Measurements from ENCODE around the gene B4GALNT3. TPM values are rescaled to one million over a fixed set of nuclear protein-coding genes. Genes with fewer than 3 reads are reported as not detected.

The B4GALNT3 gene
- total and polyA plus RNA-seq, 2 of the 13 experiments (the other 11 are each of a cell fraction or from before 2014, with no cell fraction given), result 3.2 to 4.4 TPM

- no peaks in the 10 kb centered on the region for H4K20me1 ChIP-seq (ENCODE audit: insufficient read depth, low read length)
- no peaks in the 10 kb centered on the region for H3K36me3 ChIP-seq (replicated peaks in 1 of 2; ENCODE audit: control insufficient read depth in 1 of 2, insufficient read depth in 2 of 2, low read length in 2 of 2)
- peaks cover 19% of the 10 kb centered on the region for H3K4me1 ChIP-seq (ENCODE audit: insufficient read depth, low read length)
- FAIRE-seq, result no peak
- H3K27ac ChIP-seq (ENCODE audit: extremely low read length, insufficient read depth, low read length), result no peak overlapping the region
- H3K79me2 ChIP-seq (ENCODE audit: insufficient read depth, low read length), result no peaks in the 10 kb centered on the region
- 84% methylated on average over 14 of the region's 16 CpGs for WGBS (ENCODE audit: low lambda C conversion rate)
- no TSS peak for BruUV-seq (replicated peaks)
- no peak overlapping the region for H3K4me2 ChIP-seq (ENCODE audit: low read depth, low read length)
- TF ChIP-seq SMARCC2 (IDR thresholded peaks at IDR 0.05), result no peak
- 0 out of 2 replicates have a peak, but pooled peaks have one; percentile 20 for TF ChIP-seq MNT (IDR thresholded peaks at IDR 0.05)
- no peak for TF ChIP-seq ZBTB7A (CRISPR knock-in tag; IDR thresholded peaks at IDR 0.05)
- no peak for TF ChIP-seq HIC2 (CRISPR knock-in tag; IDR thresholded peaks at IDR 0.05; ENCODE audit: low read depth)
- no peak for TF ChIP-seq ZBTB21 (CRISPR knock-in tag; IDR thresholded peaks at IDR 0.05)
- TF ChIP-seq ZNF709 (CRISPR knock-in tag; IDR thresholded peaks at IDR 0.05), result no peak
- TF ChIP-seq STAT5B (CRISPR knock-in tag; IDR thresholded peaks at IDR 0.05), result no peak
- no peak for TF ChIP-seq U2AF1 (optimal IDR thresholded peaks at IDR 0.05; ENCODE audit: low read depth, low read length)
- H2AFZ ChIP-seq (ENCODE audit: low read length), result no peak overlapping the region
- in situ Hi-C loops (cut with HindIII; ENCODE audit: extremely low pct_ligation_motif_present, low pct_unique_long_range_greater_than_20kb), result no loop called here
- no peak overlapping the region for H3K9ac ChIP-seq (ENCODE audit: insufficient read depth, low read depth, low read length)
- no peak for DNase-seq (ENCODE audit: low spot score)
- ChIA-PET CTCF (ENCODE audit: low intra/inter-chr PET ratio, low total read pairs) (interaction anchor here (1.4 kb wide), 1 partner anchor 12 kb away, joined by 3 read pairs; no protein-coding TSS in a partner anchor), POLR2A (no interaction called here)
- no peaks in the 10 kb centered on the region for H3K9me3 ChIP-seq (ENCODE audit: low read length)
- no peak for ATAC-seq
- H3K4me3 ChIP-seq (replicated peaks in 1 of 3; ENCODE audit: insufficient read depth in 1 of 3, low read depth in 2 of 3, low read length in 3 of 3), result no peak overlapping the region
- H3K27me3 ChIP-seq (ENCODE audit: control insufficient read depth in 1 of 2, insufficient read depth in 2 of 2, low read length in 2 of 2), result peaks cover 4 to 18% of the 10 kb centered on the region in 2 experiments
- intact Hi-C loops (cut with micrococcal nuclease; ENCODE audit: unreplicated experiment), result no loop called here
These were observed 4.9 kb downstream of the B4GALNT3 start for GRCh38 chr12:464484-465267.
